ENCODE data around the gene TRERF1. TPM values are rescaled to one million over a fixed set of nuclear protein-coding genes. Genes with fewer than 3 reads are reported as not detected.

TRERF1 gene
- total RNA-seq, 1 donor from 2014 or later, result 8.3 TPM

DNA sequence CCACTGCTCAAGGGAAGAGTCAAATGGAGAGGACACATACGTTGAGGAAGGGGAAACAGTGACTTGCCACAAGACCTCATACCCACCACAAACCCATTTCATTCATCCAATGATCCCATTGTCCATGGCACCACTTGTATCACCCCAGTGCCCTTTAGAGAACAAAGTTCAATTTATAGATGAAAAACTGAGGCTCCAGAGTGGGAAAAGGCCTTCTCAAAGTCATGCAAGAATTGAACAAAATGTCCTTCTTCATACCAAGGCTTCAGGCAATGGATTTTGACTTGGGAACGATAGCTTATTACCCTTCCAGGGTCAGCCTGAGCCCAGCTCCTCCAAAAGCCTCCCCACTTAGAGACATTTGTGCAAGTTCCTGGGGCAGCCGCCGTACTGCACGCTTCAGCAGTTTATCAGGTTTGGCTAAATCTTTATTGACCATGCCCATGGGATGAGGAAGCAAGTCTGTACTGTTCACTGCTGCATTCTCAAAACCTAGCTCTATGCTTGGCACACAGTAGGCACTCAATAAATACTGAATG, 186.8 kb downstream of the TRERF1 start:
- H3K4me3 Mint-ChIP-seq, result no peak overlapping the region
- Histone ChIP-seq H3K9me3 (ENCODE audit: low read depth) (no peaks in the 10 kb centered on the region), H3K27ac (no peak overlapping the region), H3K79me2 (ENCODE audit: low read depth) (no peaks in the 10 kb centered on the region), H3K4me1 (no peaks in the 10 kb centered on the region), H3F3A (ENCODE audit: low read depth) (no peaks in the 10 kb centered on the region), H3K9ac (no peak overlapping the region), H3K4me2 (no peak overlapping the region), H3K36me3 (no peaks in the 10 kb centered on the region), H3K27me3 (no peaks in the 10 kb centered on the region), H3K4me3 (no peak overlapping the region), H2AFZ (replicated peaks) (no peak overlapping the region), H4K20me1 (ENCODE audit: low read depth) (no peaks in the 10 kb centered on the region)
- DNase-seq (ENCODE audit: low spot score), result no peak
- H3K27ac Mint-ChIP-seq, result no peak overlapping the region
- H3K9me3 Mint-ChIP-seq, result no peaks in the 10 kb centered on the region
- peaks cover 5% of the 10 kb centered on the region for H3K36me3 Mint-ChIP-seq
- H3K27me3 Mint-ChIP-seq (ENCODE audit: insufficient read depth, low read depth), result peaks cover 7% of the 10 kb centered on the region
- H3K4me1 Mint-ChIP-seq, result peaks cover 2% of the 10 kb centered on the region
- TF ChIP-seq EZH2phosphoT487 (IDR thresholded peaks at IDR 0.05), result no peak
- no peak for TF ChIP-seq EZH2 (IDR thresholded peaks at IDR 0.05)
- TF ChIP-seq, protein P1, sequence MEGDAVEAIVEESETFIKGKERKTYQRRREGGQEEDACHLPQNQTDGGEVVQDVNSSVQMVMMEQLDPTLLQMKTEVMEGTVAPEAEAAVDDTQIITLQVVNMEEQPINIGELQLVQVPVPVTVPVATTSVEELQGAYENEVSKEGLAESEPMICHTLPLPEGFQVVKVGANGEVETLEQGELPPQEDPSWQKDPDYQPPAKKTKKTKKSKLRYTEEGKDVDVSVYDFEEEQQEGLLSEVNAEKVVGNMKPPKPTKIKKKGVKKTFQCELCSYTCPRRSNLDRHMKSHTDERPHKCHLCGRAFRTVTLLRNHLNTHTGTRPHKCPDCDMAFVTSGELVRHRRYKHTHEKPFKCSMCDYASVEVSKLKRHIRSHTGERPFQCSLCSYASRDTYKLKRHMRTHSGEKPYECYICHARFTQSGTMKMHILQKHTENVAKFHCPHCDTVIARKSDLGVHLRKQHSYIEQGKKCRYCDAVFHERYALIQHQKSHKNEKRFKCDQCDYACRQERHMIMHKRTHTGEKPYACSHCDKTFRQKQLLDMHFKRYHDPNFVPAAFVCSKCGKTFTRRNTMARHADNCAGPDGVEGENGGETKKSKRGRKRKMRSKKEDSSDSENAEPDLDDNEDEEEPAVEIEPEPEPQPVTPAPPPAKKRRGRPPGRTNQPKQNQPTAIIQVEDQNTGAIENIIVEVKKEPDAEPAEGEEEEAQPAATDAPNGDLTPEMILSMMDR (IDR thresholded peaks at IDR 0.05), result no peak

DNA sequence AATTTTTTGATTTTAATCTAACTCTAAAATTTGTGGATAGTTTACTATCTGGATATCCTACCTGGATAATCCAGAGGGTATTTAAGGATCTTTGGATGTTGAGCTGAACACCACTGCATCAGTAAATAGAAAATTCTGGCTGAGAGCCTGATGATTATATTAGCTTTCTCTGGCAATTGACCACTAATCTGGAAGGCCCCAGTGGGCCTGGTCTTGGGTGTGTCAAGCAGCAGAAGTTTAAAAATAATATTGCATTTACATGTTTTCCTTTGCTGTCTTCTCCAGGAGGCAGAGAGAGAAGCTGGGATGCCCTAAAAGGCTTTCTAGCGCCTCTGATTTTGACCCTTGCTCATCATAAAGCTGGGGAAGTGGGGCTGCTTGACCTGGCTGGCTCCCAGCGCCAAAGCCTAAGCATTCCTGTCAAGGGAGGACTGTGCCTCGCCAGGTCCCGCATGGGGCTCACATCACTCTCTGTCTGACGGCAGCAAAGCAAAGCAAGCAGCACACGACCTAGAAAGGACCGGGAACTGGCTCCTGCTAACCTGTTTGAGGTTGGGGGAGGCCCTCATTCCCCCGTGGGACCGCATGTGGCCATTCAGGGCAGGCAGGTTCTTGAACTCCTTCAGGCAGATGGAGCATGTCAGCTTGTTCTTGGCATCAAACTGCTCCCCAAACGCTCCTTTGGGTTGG, 187.4 kb downstream of the TRERF1 start:
- Histone ChIP-seq H3K27me3 (no peaks in the 10 kb centered on the region), H3K4me3 (no peak overlapping the region), H3K9me3 (ENCODE audit: low read depth) (no peaks in the 10 kb centered on the region), H3K27ac (no peak overlapping the region), H3F3A (ENCODE audit: low read depth) (no peaks in the 10 kb centered on the region), H3K4me2 (no peak overlapping the region), H3K9ac (no peak overlapping the region), H4K20me1 (ENCODE audit: low read depth) (no peaks in the 10 kb centered on the region), H3K36me3 (no peaks in the 10 kb centered on the region), H2AFZ (replicated peaks) (no peak overlapping the region), H3K4me1 (no peaks in the 10 kb centered on the region), H3K79me2 (ENCODE audit: low read depth) (no peaks in the 10 kb centered on the region)
- H3K36me3 Mint-ChIP-seq, result peaks cover 5% of the 10 kb centered on the region
- H3K4me1 Mint-ChIP-seq, result peaks cover 2% of the 10 kb centered on the region
- no peaks in the 10 kb centered on the region for H3K9me3 Mint-ChIP-seq
- TF ChIP-seq EZH2 (IDR thresholded peaks at IDR 0.05) (no peak), EZH2phosphoT487 (IDR thresholded peaks at IDR 0.05) (no peak)
- TF ChIP-seq, protein P1 (IDR thresholded peaks at IDR 0.05), result no peak
- DNase-seq (ENCODE audit: low spot score), result no peak
- H3K27ac Mint-ChIP-seq, result no peak overlapping the region
- peaks cover 7% of the 10 kb centered on the region for H3K27me3 Mint-ChIP-seq (ENCODE audit: insufficient read depth, low read depth)
- no peak overlapping the region for H3K4me3 Mint-ChIP-seq

DNA sequence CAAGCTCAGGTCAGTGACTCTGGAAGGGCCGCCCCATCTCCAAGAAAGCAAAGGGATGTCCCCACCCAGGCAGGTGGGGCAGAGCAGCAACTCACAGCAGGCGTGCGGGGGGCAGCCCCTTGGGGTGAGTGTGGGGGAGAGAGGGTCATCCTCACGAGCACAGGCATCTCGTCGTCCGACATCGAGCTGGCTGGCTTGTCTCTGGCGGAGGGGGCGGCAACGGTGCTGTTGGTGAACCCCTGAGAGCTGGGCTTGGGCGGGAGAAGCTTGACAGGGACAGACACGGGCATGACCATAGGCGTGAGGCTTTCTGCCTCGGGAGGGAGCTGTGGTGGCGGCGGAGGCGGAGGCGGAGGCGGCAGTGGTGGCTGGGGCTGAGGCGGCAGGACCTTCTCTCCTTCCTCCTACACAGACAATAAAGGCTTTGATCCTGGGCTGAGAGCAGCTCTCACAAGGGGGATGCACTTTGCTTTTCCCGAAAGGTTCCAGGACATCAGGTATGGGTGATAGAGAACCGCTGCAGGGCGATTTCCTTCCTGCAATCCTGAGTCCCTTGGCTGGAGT, 188.5 kb downstream of the TRERF1 start:
- H2AFZ ChIP-seq (replicated peaks), result no peak overlapping the region
- peaks cover 4% of the 10 kb centered on the region for H3K27me3 Mint-ChIP-seq (ENCODE audit: insufficient read depth, low read depth)

More for the DNA sequence above, 188.5 kb downstream of the TRERF1 start:
- no peaks in the 10 kb centered on the region for H3K9me3 ChIP-seq (ENCODE audit: low read depth)
- peaks cover 1% of the 10 kb centered on the region for H3K4me1 ChIP-seq
- Mint-ChIP-seq H3K4me1 (peaks cover 2% of the 10 kb centered on the region), H3K4me3 (no peak overlapping the region), H3K36me3 (peaks cover 8% of the 10 kb centered on the region), H3K27ac (no peak overlapping the region), H3K9me3 (no peaks in the 10 kb centered on the region)
- no peaks in the 10 kb centered on the region for H3K79me2 ChIP-seq (ENCODE audit: low read depth)
- H3K27ac ChIP-seq, result no peak overlapping the region
- no peak overlapping the region for H3K4me3 ChIP-seq
- peaks cover 4% of the 10 kb centered on the region for H4K20me1 ChIP-seq (ENCODE audit: low read depth)
- TF ChIP-seq EZH2phosphoT487 (IDR thresholded peaks at IDR 0.05) (no peak), EZH2 (IDR thresholded peaks at IDR 0.05) (no peak)
- TF ChIP-seq, protein P1 (IDR thresholded peaks at IDR 0.05), result no peak
- peak; percentile 38 for DNase-seq (ENCODE audit: low spot score)
- peaks cover 5% of the 10 kb centered on the region for H3F3A ChIP-seq (ENCODE audit: low read depth)
- H3K4me2 ChIP-seq, result no peak overlapping the region
- H3K9ac ChIP-seq, result no peak overlapping the region
- no peaks in the 10 kb centered on the region for H3K36me3 ChIP-seq
- no peaks in the 10 kb centered on the region for H3K27me3 ChIP-seq
